GM19193 (cell line): ENCODE results near the gene NDST1.

Experiments used
- POLR2A ChIP-seq: IDR thresholded peaks from 4 replicates; pipeline ENCODE4 v1.6.1; 2011; ENCODE audit not compliant: insufficient read depth, insufficient read length; ENCODE audit errors: extremely low read depth

Gene NDST1

DNA sequence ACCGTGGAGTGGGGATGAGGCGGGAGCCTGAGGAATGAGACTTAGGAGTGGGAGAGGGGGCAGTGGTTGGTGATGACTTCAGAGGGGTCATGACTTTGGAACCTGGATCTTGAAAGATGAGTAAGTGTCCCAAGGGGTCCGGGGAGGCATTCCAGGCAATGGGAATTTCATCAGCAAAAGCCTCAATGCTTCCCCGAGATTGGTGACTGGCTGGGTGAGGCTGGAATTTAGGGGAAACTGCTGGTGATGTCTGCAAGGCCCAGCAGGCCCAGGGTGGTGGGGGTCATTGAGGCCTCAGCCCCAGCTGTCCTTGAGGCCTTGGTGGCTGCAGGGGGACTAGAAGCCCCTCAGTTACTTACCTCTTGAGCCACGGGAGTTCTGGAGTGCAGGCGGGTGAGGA, 7.5 kb downstream of the NDST1 start:
- TF ChIP-seq POLR2A: no peak

DNA sequence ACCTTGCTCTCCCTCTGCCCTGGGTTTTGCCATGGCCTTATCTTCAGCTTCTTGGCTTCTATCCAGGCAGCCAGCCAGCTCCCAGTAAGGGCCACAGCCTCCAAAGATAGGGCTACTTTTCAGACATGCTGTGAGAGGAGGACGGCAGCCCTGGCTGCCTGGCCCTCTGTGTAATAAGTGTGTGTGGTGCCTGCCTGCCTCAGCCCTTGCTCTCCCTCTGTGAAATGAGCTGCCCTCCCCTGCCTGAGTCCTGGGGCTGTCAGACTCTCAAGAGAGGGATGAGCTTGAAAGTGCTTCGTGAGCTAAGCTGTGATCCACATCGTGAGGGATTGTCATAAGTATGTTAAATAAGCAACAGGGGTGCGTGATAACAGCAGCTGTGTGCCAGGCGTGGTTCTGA, 8.1 kb downstream of the NDST1 start:
- TF ChIP-seq POLR2A: no peak

DNA sequence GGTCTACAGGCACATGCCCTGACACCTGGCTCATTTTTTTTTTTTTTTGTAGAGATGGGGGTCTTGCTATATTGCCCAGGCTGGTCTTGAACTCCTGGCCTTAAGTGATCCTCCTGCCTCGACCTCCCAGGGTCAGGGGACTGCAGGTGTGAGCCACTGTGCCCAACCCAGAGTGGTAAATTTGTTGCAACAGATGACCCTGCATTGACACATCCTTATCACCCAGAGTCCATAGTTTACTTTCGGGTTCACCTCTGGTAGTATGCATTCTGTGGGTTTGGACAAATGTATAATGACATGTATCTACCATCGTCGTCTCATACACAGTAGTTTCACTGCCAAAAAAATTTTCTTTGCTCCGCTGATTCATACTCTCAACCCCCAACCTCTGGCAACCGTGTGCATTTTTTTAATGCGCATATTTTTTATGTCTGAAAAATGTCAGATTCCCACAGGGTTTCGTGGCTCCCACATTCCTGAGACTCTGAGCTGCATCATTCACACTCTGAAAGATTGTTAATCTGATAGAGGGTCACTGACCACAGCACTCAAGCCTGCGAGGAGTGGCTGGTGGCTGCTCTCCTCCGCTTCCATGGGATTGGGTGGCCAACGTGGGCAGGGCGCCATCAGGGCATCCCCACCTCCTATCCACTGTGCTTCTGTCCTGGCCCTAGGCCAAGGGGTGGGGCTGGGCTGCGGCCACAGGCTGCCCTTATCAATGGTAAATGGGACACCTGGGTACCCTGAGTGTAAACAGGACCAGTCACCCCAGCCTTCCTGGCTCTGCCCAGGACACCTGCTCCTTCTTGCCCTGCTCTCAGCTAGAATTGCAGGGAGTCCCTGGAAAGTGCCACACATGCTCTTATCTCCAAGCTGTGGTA, 9.6 kb downstream of the NDST1 start:
- TF ChIP-seq POLR2A: no peak

DNA sequence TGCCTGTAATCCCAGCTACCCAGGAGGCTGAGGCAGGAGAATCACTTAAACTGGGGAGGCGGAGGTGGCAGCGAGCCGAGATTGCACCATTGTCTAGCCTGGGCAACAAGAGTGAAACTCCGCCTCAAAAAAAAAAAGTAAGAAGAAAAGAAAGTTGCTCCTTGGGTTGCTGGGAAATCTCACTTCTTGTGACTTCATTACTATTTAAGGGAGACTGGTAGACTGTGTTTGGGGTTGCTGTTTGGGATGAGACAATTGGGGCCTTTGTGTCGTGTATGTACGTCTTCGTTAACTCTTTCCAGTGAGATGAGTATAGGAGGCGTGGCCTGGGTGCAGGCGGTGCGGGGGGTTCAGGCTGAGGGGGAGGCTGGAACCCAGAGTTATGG, 11.6 kb downstream of the NDST1 start:
- no peak for TF ChIP-seq POLR2A

DNA sequence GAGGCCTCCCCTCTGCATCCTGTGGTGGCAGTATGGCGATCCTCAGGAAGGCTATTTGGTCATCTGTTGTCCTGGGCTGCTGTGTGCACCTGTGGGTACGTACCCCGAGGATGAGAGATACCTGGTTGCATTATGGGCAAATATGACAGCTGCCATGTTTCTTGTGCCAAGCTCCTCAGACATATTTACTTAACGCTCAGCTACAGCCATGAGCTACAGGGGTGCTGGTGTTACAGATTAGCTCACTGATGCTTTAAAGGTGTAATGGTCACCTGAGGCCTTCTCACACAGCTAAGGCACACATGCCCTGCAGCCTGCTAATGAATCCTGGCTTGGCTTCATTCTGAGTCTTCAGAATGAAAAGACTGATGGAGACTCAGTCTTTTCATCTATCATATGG, 12.0 kb downstream of the NDST1 start:
- TF ChIP-seq POLR2A: no peak

DNA sequence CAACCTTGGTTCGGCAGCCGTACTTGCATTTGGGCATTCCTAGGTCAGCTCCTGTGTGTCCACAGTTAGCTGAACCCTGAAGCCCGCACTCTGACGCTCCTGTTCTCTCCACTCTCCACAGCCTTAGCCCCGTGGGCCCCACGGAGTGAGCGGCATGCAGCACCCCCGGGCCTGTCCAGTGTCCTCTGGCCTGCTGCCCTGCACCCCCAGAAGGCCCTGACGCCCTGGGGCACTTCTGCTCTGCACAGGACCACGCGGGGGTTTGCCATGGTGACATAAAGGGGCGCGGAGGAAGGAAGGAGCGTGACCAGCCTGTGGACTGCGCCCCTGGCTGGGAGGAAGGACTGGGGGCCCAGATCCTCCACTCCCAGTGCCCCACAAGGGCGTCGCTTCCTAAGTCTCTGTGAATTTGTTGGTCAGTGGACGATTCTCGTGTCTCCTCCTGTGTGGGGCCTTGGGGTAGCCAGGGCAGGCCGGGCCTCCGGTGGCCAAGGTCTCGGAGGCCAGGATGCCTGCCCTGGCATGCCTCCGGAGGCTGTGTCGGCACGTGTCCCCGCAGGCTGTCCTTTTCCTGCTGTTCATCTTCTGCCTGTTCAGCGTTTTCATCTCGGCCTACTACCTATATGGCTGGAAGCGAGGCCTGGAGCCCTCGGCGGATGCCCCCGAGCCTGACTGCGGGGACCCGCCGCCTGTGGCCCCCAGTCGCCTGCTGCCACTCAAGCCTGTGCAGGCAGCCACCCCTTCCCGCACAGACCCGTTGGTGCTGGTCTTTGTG, 13.0 kb downstream of the NDST1 start:
- no peak for TF ChIP-seq POLR2A

DNA sequence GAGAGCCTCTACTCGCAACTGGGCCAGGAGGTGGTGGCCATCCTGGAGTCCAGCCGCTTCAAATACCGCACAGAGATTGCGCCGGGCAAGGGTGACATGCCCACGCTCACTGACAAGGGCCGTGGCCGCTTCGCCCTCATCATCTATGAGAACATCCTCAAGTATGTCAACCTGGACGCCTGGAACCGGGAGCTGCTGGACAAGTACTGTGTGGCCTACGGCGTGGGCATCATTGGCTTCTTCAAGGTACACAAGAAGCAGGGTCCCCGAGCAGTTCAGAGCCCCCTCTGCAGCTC, 13.5 kb downstream of the NDST1 start:
- TF ChIP-seq POLR2A: no peak

DNA sequence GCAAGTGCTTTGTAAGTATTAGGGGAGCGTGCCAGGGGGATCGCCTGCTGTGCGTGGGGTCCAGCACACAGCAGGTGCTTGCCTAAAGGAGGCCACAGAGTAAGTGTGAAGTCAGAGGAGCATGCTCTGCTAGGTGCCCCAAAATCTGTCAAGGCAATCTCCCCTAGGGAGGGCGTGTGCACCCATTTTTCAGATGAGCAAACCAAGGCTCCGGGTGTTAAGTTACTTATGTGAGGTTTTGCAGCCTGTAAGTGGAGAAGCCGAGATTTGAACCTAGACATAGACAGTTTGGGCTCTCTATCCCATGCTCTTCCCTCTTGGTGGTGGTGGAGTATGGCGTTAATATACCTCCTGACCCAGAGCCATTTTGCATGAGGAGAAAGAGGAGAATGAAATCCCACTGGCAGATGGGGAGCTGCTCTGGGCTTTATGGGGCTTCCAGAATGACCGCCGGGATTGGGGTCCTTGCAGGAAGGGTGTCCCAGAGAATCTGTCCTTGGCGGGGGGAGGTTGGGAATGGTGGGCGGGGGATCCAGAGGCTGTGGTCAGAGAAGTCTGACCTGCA, 14.1 kb downstream of the NDST1 start:
- no peak for TF ChIP-seq POLR2A

DNA sequence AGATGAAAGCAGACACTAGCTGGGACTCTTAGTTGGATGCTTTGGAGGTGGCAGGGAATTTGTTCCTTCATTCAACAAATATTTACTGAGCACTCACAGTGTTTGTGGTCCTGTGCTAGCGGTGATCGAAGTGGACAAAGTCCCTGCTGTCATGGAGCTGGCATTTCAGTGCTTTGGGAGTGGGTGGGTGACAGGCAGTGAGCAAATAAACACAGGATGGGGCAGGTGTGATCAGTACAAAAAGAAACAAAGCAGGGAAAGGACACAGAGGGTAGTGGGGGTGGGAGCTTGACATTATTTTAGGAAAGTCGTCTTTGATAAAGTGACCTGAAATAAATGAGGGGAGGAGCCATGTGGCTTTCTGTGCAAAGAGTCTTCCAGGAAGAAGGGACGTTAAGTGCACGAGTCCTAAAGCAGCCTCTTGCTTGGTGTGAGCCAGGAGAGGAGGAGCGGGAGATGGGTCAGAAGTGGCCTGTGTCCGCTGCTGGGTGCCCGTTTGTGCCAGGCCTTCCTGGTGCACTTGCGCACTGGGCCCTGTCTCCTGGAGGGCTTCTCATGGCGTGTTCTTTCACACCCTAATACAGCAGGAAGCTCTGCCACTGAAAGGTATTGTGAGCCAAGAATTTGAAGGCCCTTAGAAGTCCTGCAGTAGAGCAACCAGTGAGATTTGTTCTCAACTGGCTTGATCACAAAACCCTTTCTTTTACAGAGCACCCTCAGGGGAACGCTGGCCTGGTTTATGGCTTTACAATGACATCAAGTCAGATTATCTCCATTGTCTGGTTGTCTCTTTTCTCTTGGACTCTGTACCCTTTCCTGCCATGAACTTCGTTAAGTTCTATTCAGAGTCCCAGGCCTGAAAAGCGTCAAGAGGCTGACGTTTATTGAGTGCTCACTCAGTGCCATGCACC, 14.8 kb downstream of the NDST1 start:
- no peak for TF ChIP-seq POLR2A

DNA sequence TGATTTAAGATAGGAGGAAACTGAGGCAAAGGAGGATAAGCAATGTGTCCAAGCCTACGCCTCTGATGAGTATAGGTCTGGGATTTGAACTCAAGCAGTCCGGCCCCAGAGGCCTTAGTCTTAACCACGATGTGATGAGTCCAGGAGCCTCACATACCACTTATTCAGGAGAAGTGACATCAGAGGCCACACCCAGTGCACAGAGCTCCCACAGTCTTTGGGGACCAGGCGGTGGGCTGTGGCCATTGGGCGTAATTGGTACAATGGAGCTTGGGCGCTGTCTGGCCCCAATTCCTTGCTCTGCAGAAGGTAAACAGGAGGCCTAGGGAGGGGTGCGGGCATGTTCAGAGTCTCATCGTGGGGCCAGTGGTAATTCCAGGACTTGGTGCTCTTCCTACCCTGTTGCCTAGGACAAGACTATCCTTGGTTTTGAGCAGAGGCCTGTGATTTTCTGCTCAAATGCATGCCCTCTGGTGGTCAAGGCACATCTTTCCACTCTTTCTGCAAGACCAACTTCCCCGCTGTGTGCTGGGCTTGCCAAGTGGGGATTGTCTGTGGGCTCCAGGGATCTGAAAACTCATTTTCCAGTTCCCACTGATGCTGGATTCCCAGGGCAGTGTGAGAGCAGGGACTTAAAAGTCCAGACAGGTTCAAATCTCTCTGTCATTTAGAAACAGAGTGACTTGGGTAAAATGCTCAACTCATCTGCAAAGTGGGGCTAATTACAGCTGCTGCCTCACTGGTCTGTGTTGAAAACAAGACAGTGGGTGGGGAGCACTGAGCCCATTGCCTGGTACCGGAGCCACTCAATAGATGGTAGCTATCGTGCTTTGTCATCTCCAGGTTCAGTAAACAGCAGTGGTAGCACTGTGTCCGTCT, 15.8 kb downstream of the NDST1 start:
- no peak for TF ChIP-seq POLR2A

DNA sequence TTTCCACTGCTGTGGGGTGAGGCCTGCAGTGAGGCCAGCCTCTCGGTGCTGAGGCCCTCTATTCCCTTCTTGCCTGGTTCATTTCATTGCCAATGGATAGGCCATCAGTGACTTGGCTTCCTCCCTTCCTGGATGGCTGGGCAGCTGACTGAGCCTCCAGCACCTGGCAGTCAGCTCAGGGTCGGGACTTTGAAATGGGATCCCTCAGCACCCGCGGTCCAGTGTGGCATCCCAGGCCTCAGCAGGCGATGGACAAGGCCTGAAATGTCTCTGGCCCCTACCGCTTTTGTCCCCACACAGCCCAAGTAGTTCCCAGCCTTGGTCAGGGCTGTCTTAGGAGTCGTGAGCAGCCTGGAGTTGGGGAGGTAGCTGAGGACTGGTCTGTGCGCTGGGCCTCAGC, 17.2 kb downstream of the NDST1 start:
- TF ChIP-seq POLR2A: no peak

DNA sequence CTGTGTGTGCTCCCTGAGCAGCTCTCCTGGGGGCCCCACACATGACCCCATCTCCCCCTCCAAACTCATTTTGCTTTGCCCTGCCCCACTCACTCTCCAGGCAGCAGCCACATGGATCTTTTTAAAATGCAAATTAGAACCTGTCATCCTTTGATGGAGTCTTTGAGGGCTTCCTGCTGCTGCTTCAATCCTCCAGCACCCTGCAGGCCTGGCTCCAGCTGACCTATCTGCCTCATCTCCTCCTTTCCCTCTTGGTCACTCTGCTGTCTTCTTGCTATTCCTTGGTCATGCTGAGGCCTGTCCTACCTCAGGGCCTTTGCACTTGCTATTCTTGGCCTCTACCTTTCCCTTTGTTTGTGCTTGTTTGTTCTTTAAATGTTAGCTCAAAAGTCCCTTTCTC, 17.9 kb downstream of the NDST1 start:
- no peak for TF ChIP-seq POLR2A

DNA sequence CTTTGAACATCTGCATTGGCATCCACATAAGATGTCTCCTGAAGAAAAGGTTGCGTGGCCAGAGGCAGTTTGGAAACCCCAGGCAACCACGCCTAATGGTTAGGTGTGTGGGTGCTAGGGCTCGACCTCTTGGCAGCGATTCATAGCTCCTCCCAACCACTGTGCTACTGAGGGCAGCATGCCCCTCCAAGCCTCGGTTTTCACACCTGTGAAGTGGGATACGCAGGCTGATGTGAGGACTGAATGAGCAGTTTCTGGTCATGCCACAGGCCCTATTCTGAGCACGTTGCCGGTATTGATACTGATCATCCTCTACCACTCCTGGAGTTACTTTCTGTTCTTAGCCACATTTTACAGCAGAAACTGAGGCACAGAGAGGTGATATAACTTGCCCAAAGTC, 19.1 kb downstream of the NDST1 start:
- TF ChIP-seq POLR2A: no peak

DNA sequence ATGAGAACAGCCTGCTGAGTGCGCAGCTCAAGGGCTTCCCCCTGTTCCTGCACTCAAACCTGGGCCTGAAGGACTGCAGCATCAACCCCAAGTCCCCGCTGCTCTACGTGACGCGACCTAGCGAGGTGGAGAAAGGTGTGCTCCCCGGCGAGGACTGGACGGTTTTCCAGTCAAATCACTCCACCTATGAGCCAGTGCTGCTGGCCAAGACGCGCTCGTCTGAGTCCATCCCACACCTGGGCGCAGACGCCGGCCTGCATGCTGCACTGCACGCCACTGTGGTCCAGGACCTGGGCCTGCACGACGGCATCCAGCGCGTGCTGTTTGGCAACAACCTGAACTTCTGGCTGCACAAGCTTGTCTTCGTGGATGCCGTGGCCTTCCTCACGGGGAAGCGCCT, 19.9 kb downstream of the NDST1 start:
- no peak for TF ChIP-seq POLR2A
